ENCODE data around the gene MMP7. TPM values are rescaled to one million over a fixed set of nuclear protein-coding genes. Genes with fewer than 3 reads are reported as not detected.

Gene MMP7
- total and polyA plus RNA-seq, 4 donors: 0.99 to 1.8 (median 1.4) TPM; not detected in 1

GRCh38 chr11:102527041-102527440 is 3.5 kb downstream of the MMP7 start:
- H3K9me3 ChIP-seq (ENCODE audit: control insufficient read depth in 4 of 4, low read length in 3 of 4): no peaks in the 10 kb centered on the region
- H3K4me3 ChIP-seq (ENCODE audit: low read depth in 1 of 3, low read length in 3 of 3): no peak overlapping the region
- no peaks in the 10 kb centered on the region for H3K36me3 ChIP-seq (ENCODE audit: control insufficient read depth in 4 of 4, insufficient read depth in 3 of 4, low read depth in 1 of 4, low read length in 3 of 4)
- no peaks in the 10 kb centered on the region for H3K4me1 ChIP-seq (ENCODE audit: control insufficient read depth in 4 of 4, insufficient read depth in 4 of 4, low read length in 3 of 4)
- no peak for DNase-seq (ENCODE audit: low spot score)
- WGBS: 87% methylated on average over 1 of the region's 1 CpG
- no peak overlapping the region for H3K27ac ChIP-seq (ENCODE audit: low read depth in 1 of 2, low read length in 2 of 2)
- TF ChIP-seq EGR1 (IDR thresholded peaks at IDR 0.05; ENCODE audit: low read depth in 2 of 2): no peak
- TF ChIP-seq GABPA (IDR thresholded peaks at IDR 0.05 in 1 of 2, conservative IDR thresholded peaks at IDR 0.05 in 1 of 2): no peak
- no peak for TF ChIP-seq RXRA (IDR thresholded peaks at IDR 0.05)
- TF ChIP-seq, protein P1, sequence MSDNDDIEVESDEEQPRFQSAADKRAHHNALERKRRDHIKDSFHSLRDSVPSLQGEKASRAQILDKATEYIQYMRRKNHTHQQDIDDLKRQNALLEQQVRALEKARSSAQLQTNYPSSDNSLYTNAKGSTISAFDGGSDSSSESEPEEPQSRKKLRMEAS (IDR thresholded peaks at IDR 0.05): no peak
- peaks cover 0 to 3% (median 0%) of the 10 kb centered on the region in 4 donors for H3K27me3 ChIP-seq (ENCODE audit: control insufficient read depth in 4 of 4, insufficient read depth in 4 of 4, low read length in 3 of 4)
- no peak overlapping the region for H3K9ac ChIP-seq (ENCODE audit: low read depth in 1 of 2, low read length in 2 of 2)

DNA sequence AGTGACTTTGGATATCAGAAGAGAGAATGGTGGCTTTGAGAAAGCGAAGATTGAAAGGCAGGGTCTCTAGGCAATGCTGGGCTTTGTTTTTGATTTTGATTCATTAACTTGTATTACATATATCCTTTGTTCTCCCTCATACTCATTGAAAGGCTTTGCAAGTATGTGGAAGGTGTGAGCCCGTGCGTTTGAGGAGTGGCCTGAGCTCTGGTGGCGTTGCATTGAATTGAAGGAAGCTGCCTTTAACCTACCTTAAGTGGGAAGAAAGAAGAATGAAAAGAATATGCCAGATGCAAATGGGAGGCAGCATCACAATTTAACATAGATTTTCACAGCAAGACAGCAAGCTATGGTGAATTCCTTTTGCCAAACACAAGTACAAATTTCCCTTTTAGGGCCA is 6.7 kb downstream of the MMP7 start:
- no peak overlapping the region for H3K9ac ChIP-seq (ENCODE audit: low read depth in 1 of 2, low read length in 2 of 2)
- no peaks in the 10 kb centered on the region for H3K27me3 ChIP-seq (ENCODE audit: control insufficient read depth in 4 of 4, insufficient read depth in 4 of 4, low read length in 3 of 4)
- TF ChIP-seq YY1 (IDR thresholded peaks at IDR 0.05) (no peak), EGR1 (IDR thresholded peaks at IDR 0.05; ENCODE audit: low read depth in 2 of 2) (no peak), TAF1 (conservative IDR thresholded peaks at IDR 0.05) (no peak), FOXA2 (IDR thresholded peaks at IDR 0.05) (no peak), ATF3 (IDR thresholded peaks at IDR 0.05) (no peak), SP1 (IDR thresholded peaks at IDR 0.05) (no peak), GABPA (IDR thresholded peaks at IDR 0.05 in 1 of 2, conservative IDR thresholded peaks at IDR 0.05 in 1 of 2) (no peak), HNF4G (IDR thresholded peaks at IDR 0.05) (no peak), HNF4A (conservative IDR thresholded peaks at IDR 0.05) (no peak), RAD21 (IDR thresholded peaks at IDR 0.05) (no peak), NR2F2 (IDR thresholded peaks at IDR 0.05) (no peak), RXRA (IDR thresholded peaks at IDR 0.05) (no peak)
- TF ChIP-seq, protein P1 (IDR thresholded peaks at IDR 0.05): no peak
- TF ChIP-seq, protein P2, sequence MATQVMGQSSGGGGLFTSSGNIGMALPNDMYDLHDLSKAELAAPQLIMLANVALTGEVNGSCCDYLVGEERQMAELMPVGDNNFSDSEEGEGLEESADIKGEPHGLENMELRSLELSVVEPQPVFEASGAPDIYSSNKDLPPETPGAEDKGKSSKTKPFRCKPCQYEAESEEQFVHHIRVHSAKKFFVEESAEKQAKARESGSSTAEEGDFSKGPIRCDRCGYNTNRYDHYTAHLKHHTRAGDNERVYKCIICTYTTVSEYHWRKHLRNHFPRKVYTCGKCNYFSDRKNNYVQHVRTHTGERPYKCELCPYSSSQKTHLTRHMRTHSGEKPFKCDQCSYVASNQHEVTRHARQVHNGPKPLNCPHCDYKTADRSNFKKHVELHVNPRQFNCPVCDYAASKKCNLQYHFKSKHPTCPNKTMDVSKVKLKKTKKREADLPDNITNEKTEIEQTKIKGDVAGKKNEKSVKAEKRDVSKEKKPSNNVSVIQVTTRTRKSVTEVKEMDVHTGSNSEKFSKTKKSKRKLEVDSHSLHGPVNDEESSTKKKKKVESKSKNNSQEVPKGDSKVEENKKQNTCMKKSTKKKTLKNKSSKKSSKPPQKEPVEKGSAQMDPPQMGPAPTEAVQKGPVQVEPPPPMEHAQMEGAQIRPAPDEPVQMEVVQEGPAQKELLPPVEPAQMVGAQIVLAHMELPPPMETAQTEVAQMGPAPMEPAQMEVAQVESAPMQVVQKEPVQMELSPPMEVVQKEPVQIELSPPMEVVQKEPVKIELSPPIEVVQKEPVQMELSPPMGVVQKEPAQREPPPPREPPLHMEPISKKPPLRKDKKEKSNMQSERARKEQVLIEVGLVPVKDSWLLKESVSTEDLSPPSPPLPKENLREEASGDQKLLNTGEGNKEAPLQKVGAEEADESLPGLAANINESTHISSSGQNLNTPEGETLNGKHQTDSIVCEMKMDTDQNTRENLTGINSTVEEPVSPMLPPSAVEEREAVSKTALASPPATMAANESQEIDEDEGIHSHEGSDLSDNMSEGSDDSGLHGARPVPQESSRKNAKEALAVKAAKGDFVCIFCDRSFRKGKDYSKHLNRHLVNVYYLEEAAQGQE (IDR thresholded peaks at IDR 0.05): no peak
- no peaks in the 10 kb centered on the region for H3K36me3 ChIP-seq (ENCODE audit: control insufficient read depth in 4 of 4, insufficient read depth in 3 of 4, low read depth in 1 of 4, low read length in 3 of 4)
- 92% methylated on average over 4 of the region's 4 CpGs for WGBS
- H3K9me3 ChIP-seq (ENCODE audit: control insufficient read depth in 4 of 4, low read length in 3 of 4): no peaks in the 10 kb centered on the region
- H3K27ac ChIP-seq (ENCODE audit: low read depth in 1 of 2, low read length in 2 of 2): no peak overlapping the region
- H3K4me1 ChIP-seq (ENCODE audit: control insufficient read depth in 4 of 4, insufficient read depth in 4 of 4, low read length in 3 of 4): no peaks in the 10 kb centered on the region
- no peak for DNase-seq (ENCODE audit: low spot score)
- no peak overlapping the region for H3K4me3 ChIP-seq (ENCODE audit: low read depth in 1 of 3, low read length in 3 of 3)

GRCh38 chr11:102523189-102523570 is 7.4 kb downstream of the MMP7 start:
- no peaks in the 10 kb centered on the region for H3K4me1 ChIP-seq (ENCODE audit: control insufficient read depth in 4 of 4, insufficient read depth in 4 of 4, low read length in 3 of 4)
- H3K9me3 ChIP-seq (ENCODE audit: control insufficient read depth in 4 of 4, low read length in 3 of 4): no peaks in the 10 kb centered on the region
- no peaks in the 10 kb centered on the region for H3K27me3 ChIP-seq (ENCODE audit: control insufficient read depth in 4 of 4, insufficient read depth in 4 of 4, low read length in 3 of 4)
- H3K4me3 ChIP-seq (ENCODE audit: low read depth in 1 of 3, low read length in 3 of 3): no peak overlapping the region
- WGBS: 66% methylated on average over 2 of the region's 2 CpGs
- H3K36me3 ChIP-seq (ENCODE audit: control insufficient read depth in 4 of 4, insufficient read depth in 3 of 4, low read depth in 1 of 4, low read length in 3 of 4): no peaks in the 10 kb centered on the region
- H3K9ac ChIP-seq (ENCODE audit: low read depth in 1 of 2, low read length in 2 of 2): no peak overlapping the region
- no peak for DNase-seq (ENCODE audit: low spot score)
- no peak overlapping the region for H3K27ac ChIP-seq (ENCODE audit: low read depth in 1 of 2, low read length in 2 of 2)
- no peak for TF ChIP-seq RAD21 (IDR thresholded peaks at IDR 0.05)
- TF ChIP-seq YY1 (IDR thresholded peaks at IDR 0.05): no peak
- no peak for TF ChIP-seq GABPA (IDR thresholded peaks at IDR 0.05 in 1 of 2, conservative IDR thresholded peaks at IDR 0.05 in 1 of 2)
- no peak for TF ChIP-seq RXRA (IDR thresholded peaks at IDR 0.05)
- TF ChIP-seq ZBTB33 (IDR thresholded peaks at IDR 0.05): no peak
- TF ChIP-seq FOXA2 (IDR thresholded peaks at IDR 0.05): no peak
- TF ChIP-seq SP1 (IDR thresholded peaks at IDR 0.05): no peak
- TF ChIP-seq, protein P2 (IDR thresholded peaks at IDR 0.05): no peak
- TF ChIP-seq HNF4A (conservative IDR thresholded peaks at IDR 0.05): no peak
- no peak for TF ChIP-seq TAF1 (conservative IDR thresholded peaks at IDR 0.05)
- no peak for TF ChIP-seq NR2F2 (IDR thresholded peaks at IDR 0.05)
- no peak for TF ChIP-seq FOXA1 (IDR thresholded peaks at IDR 0.05)
